KBM-7 (cell line): ENCODE data around the gene IP6K1.
"Not testable (repeated sequence)": the region's sequence is repeated elsewhere in the genome, so short reads cannot be mapped to it uniquely, and the experiment has no call there.

Experiments used
- DNase-seq: peaks from one replicate; pipeline ENCODE4 v3.0.0-alpha.2; 2015
- in situ Hi-C: fragments of 300-500 bp; cut with MboI; formaldehyde crosslinking; loops from 2 replicates; pipeline ENCODE4 v1.14.3; 2020; ENCODE audit warnings: low sequenced_read_pairs, low pct_unique_long_range_greater_than_20kb, mixed read lengths

IP6K1 gene

DNA sequence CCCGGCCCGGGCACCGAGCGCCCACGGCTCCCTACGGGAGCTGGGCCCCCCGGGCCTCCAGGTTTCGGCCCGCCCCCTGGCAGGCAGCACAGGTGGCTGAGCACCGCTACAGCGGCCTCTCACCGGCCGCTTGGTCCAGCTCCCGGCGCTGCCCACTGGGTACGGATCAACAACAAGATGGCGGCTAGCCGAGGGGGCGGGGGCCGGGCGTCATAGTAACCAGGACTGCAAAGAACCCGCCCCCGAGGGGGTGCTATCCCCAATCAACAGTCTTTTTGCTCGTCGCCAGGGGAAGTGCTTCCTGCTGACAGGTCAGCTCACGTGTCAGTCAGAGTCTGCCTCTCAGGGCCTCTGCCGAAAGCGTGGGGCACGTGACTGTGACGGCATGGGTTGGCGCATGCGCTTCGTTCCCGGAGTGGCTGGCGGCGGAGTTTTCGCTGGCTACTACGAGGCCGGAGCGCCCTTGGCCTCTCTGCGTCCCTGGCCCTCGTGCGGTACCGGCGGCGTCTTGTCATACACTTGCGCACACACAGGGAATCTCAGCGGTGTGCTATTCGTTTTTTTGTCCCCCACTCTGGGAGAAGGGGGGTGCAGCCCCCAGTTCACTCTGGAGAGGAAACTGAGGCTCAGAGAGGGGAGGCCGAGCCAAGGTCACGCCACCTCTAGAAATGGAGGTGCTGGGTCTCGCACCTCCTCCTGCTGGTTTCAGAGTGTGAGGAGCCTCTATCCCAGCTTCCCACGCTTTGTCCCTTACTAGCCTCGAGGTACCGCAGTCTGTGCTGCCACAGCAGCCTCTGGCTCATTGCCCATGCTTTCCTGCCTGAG, at the start of gene IP6K1:
IP6K1 (minus strand) TSS at position 186 of the 825 bp plus-strand sequence. CDS start 38,502 bp downstream, outside the sequence.
- in situ Hi-C loops: no loop called here
- peak; percentile 99 for DNase-seq

GRCh38 chr3:49831341-49831740, 45.0 kb upstream of the IP6K1 start:
- in situ Hi-C loops: no loop called here

GRCh38 chr3:49826016-49826415, 39.7 kb upstream of the IP6K1 start:
- DNase-seq: no peak
- in situ Hi-C loops: no loop called here

More at GRCh38 chr3:49831341-49831740, 45.0 kb upstream of the IP6K1 start:
- DNase-seq: peak; percentile 48

- DNase-seq: not testable (repeated sequence)
These were observed 36.8 kb upstream of the IP6K1 start for GRCh38 chr3:49823131-49823530.

DNA sequence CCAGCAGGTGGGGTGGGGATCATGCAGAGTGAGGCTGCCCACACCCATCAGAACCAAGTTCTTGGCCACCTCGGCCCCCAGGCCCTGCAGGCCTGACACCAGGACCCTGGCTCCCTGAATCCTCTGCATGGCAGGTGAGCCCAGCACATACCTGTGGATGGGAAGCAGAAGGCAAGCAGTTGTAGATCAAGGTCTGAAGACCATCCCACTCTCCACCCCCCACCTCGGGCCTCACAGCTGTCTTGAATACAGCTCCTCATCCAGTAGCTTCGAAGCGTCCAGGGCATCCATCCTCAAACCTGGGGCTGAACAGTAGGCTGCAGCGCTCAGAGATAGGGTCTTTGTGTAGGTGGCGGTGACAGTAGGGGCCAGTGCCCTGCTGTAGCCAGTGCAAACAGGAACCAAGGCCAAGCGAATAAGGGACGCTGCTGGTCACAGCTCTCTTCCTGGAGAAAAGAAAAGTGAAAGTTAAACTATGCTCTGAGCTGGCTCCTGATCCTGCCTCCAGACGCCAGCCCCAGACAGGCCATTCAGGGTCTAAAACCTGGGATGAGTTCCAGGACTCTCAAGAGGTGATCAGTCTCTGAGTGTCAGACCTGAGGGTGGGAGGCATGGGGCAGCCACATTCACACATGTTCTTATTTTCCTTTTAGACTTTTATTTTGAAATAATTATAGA, 27.3 kb upstream of the IP6K1 start, which contains the start of gene UBA7:
UBA7 (minus strand) TSS at position 457 of the 678 bp plus-strand sequence; CDS start at position 291, 166 bp downstream.
- in situ Hi-C loops: no loop called here
- peak; percentile 73 for DNase-seq

More at GRCh38 chr3:49823131-49823530, 36.8 kb upstream of the IP6K1 start:
- in situ Hi-C loops: not testable (repeated sequence)

DNA sequence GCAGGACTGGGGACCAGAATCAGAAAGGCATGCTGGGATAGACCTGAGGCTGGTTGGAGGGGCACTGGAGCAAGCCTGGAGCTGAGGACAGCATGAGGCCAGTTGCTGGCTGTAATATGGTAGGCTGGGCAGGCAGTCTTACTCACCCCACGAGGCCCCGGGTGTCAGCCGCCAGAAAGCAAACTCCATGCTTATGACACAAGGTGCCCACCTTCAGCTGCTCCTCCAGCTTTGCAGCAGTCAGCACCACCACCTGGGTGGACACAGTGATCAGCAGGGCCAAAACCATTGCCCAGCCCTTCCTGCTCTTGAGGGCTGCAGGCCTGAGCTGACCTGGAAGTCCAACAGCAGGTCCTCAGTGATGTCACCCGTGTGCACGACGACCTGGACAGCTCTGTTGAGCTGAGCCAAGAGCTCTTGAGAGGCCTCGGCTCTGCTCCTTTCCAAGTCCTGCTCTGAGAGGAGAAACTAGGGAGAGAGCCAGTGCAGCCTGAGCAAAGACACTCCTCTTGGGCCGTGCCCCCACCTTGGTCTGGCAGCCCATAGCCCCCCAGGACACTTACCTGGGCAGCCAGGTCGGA, 26.7 kb upstream of the IP6K1 start:
- in situ Hi-C loops: no loop called here
- DNase-seq: no peak

DNA sequence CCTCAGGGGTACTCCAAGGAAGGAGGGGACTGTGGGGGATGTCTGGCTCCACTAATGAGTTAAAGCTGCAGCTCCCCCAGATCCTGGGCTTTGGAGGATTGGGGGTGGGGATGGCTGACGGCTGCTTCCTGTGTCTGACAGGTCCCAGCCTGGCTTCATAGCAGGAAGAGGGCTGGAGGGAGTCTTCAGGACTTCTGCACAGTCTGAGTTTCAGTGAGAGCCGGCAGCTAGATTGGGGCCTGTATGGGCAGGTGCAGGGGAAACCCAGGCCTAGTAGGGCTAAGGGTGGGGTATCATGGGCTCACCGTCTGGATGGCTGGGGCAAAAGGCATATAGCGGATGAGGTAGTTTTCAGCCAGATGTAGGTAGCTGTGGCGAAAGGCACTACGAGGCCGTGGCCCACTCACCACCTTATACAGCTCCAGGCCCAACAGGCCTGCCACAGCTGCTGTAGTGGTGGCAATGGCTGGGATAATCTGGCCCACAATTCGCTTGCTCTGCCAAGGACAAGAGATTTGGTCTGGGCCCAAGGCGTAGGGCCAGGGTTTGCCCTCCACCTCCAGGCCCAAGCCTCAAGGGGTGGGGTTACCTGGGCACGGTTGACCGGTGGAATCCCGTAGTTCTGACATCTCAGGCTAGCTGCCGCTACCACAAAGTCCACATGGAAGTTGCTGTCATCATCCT, 21.2 kb upstream of the IP6K1 start:
- peak; percentile 72 for DNase-seq
- in situ Hi-C loops: no loop called here

- in situ Hi-C loops: no loop called here
- DNase-seq: no peak
These were observed 20.5 kb upstream of the IP6K1 start for GRCh38 chr3:49806850-49807249.

- DNase-seq: peak; percentile 92
- in situ Hi-C loops: no loop called here
These were observed 19.8 kb upstream of the IP6K1 start for GRCh38 chr3:49805897-49806701.

GRCh38 chr3:49805367-49805782, 19.0 kb upstream of the IP6K1 start:
- in situ Hi-C loops: no loop called here
- peak; percentile 93 for DNase-seq

- in situ Hi-C loops: no loop called here
- peak; percentile 33 for DNase-seq
These were observed 18.0 kb upstream of the IP6K1 start for GRCh38 chr3:49804141-49805041.

DNA sequence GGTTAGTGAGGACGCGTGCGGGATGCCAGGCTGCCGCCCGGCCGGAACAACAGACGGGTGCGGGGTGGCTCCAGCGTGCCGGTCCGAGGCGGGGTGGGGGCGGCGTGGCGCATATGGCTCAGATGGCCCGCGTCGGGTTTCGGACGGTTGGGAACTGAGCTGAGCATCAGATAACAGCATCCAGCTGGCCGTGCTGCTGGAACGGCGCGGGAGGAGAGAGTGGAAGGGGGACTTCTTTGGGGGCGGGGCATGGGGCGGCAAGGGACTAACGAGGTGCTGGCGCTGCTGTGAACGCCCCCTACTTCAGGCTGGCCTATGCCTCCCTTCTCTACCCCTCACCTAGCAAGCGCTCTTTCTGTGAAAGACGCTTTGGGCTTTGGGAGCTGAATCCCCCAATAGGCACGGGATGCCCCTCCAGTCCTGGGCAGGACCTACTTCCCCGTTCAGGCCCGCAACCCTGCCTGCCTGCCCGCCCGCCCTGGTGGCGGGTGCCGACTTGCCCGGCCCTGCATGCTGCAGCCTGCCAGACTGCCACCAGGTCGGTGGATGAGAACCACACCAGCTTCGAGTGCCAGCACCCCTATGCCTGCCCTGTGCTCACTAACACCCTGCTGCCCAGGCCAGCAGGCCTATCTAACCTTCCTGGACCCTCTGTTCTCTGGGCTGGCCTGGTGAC, 17.3 kb upstream of the IP6K1 start:
- DNase-seq: peak; percentile 70
- in situ Hi-C loops: no loop called here

GRCh38 chr3:49802719-49803464, 16.6 kb upstream of the IP6K1 start, which contains the start of gene INKA1:
Gene INKA1, plus strand, starts transcription at chr3:49803261. Its CDS starts 132 bp downstream, at chr3:49803393.
- DNase-seq: peak; percentile 88
- in situ Hi-C loops: no loop called here

DNA sequence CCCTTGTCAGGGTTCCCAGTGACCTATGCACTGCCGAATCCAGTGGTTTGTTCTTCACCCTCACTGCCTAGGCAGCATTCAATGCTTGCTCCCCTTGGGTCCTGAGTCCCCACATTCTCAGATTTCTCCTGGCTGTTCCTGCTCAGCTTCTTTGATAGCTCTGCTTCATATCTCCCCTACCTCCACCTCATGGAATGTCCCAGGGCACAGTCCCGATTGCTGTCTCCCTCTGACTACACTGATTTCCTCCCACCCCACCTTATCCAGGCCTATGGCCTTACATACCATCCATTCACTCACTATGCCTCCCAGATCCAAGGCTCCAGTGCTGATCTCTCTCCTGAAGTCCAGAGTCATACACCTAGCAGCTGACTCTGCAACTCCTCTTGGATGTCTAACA, 14.8 kb upstream of the IP6K1 start:
- no peak for DNase-seq
- in situ Hi-C loops: no loop called here

GRCh38 chr3:49799761-49800160, 13.4 kb upstream of the IP6K1 start, which contains the start of gene CDHR4:
Gene CDHR4, minus strand, starts transcription at chr3:49799873. Its CDS starts 61 bp downstream, at chr3:49799812.
- DNase-seq: no peak
- in situ Hi-C loops: no loop called here

DNA sequence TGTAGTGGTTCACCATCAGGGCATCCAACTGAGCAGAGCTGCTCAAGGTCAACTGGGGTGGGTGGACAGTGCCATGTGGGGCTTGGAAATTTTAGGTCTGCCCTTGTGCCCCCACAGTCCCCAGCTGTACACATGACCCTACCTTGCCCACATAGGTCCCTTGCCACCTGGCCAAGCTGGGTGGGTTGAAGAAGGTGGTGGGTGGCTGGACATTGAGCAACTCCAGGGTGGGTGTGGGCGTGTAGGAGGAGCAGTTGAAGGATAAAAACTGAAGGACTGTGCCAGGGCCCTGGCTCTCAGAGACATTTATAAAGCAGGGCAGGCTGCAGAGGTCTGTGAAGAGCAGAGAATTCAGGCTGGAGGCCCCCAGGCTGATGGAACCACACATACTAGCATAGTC, 12.8 kb upstream of the IP6K1 start:
- in situ Hi-C loops: no loop called here
- DNase-seq: no peak
